HL-60 (cell line): ENCODE data around the gene USP36.

Experiments used
- POLR2AphosphoS5 ChIP-seq: IDR thresholded peaks from 2 replicates; pipeline ENCODE4 v1.6.1; 2012; ENCODE audit warnings: low read depth
- SPI1 ChIP-seq: IDR thresholded peaks from 2 replicates; pipeline ENCODE4 v1.6.1; 2012; ENCODE audit warnings: low read depth, mild to moderate bottlenecking, borderline replicate concordance
- TF ChIP-seq, protein P1 (sequence below): IDR thresholded peaks from one replicate; pipeline ENCODE4 v1.5.1; 2011; ENCODE audit warnings: low read length, control low read depth, inconsistent platforms; ENCODE audit not compliant: insufficient read depth

DNA sequence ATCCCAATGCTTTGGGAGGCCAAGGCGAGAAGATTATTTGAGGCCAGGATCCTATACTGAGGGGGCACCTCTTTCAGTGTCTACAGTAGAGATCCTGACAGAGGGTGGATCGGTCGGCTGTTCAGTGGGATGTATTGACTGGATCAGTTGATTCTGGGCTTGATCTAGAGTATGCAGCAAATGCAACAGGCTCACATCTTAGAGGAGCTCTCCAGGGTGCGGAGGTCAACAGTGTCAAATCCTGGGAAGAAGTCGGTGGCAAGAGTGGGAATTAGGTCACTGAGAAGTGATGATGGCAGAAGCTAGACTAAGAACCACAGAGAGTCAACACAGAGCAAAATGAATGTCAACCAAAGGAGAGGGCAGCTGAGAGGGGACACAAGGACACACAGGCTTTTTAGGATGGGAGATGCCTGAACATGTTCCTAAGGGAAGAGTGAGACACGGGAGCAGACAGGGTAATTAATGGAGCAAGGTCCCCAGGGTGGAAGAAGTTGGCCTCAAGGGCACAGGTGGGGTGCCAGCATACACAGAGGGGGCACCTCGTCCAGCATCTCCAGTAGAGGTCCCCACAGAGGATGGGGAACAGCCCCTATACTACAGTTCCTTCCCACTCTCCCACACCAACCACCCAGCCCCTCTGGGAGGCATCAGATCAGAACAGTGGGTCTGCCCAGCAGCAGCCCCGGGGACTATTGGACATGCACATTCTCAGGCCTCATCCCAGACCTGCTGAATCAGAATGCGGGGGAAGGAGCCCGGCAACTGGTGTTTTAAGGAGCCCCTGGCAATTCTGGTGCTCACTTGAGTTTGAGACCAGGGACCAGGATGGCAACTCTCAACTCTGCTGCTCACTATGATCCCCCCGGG is 48.5 kb downstream of the USP36 start:
- TF ChIP-seq, protein P1, sequence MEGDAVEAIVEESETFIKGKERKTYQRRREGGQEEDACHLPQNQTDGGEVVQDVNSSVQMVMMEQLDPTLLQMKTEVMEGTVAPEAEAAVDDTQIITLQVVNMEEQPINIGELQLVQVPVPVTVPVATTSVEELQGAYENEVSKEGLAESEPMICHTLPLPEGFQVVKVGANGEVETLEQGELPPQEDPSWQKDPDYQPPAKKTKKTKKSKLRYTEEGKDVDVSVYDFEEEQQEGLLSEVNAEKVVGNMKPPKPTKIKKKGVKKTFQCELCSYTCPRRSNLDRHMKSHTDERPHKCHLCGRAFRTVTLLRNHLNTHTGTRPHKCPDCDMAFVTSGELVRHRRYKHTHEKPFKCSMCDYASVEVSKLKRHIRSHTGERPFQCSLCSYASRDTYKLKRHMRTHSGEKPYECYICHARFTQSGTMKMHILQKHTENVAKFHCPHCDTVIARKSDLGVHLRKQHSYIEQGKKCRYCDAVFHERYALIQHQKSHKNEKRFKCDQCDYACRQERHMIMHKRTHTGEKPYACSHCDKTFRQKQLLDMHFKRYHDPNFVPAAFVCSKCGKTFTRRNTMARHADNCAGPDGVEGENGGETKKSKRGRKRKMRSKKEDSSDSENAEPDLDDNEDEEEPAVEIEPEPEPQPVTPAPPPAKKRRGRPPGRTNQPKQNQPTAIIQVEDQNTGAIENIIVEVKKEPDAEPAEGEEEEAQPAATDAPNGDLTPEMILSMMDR, result no peak
- no peak for TF ChIP-seq SPI1
- TF ChIP-seq POLR2AphosphoS5, result no peak
